HepG2 (cell line): ENCODE measurements around the gene RAB3A. TPM values are rescaled to one million over a fixed set of nuclear protein-coding genes. Genes with fewer than 3 reads are reported as not detected.
A peak's percentile ranks its signal among the peaks of the same experiment; 100 is the strongest.

ENCODE experiments used
- ATAC-seq: fragments of 200-7000 bp; cut with Tn5 transposase; 3 replicates; pipeline ENCODE4 v1.9.1; 2020; ENCODE audit warnings: mild to moderate bottlenecking, moderate library complexity
- BruUV-seq: library from RNA; stranded (reverse); fragments of 400-500 nt; replicated peaks from 2 replicates; lab custom pipeline; 2021; lab: Mats Ljungman, UMichigan
- CTCF ChIA-PET: fragments of 300-600 bp; formaldehyde crosslinking; extraction: SDS; loops from one replicate; lab custom pipeline; 2021; ENCODE audit warnings: low total read pairs, inconsistent platforms, low intra/inter-chr PET ratio; lab: Yijun Ruan, JAX
- POLR2A ChIA-PET: fragments of 350-600 bp; sonication (Branson Sonifier 250); formaldehyde crosslinking; loops from one replicate; lab custom pipeline; 2020; ENCODE audit warnings: antibody characterized with exemption, inconsistent platforms; lab: Yijun Ruan, JAX
- DNase-seq: peaks from one replicate; pipeline ENCODE4 v3.0.0-alpha.2; 2015; ENCODE audit warnings: low spot score
- FAIRE-seq: peaks from 3 replicates; lab custom pipeline; 2011; peaks lifted over from hg19 to GRCh38; lab: Jason Lieb, UNC
- H2AFZ ChIP-seq: one replicate; pipeline ENCODE4 v1.6.1; 2011; ENCODE audit warnings: low read length, inconsistent platforms
- H3K27ac ChIP-seq: fragments of 300-600 bp; 3 replicates; pipeline ENCODE4 v1.8.0; 2011; ENCODE audit warnings: mixed run types, mild to moderate bottlenecking, mixed read lengths, low read length, inconsistent platforms; ENCODE audit not compliant: insufficient read depth; ENCODE audit errors: extremely low read length
- H3K27me3 ChIP-seq, 2 experiments: fragments of 200-600 bp in 1 of 2; 2 replicates in 1 of 2; 3 replicates in 1 of 2; pipeline versions ENCODE4 v1.6.0 to v1.8.0; 2011; ENCODE audit warnings: low read length in 2 of 2, mild to moderate bottlenecking in 2 of 2, moderate library complexity in 2 of 2, inconsistent platforms in 1 of 2; ENCODE audit not compliant: insufficient read depth in 2 of 2, control insufficient read depth in 1 of 2
- H3K36me3 ChIP-seq, 2 experiments: fragments of 200-600 bp in 1 of 2; replicated peaks in 1 of 2; 2 replicates in 1 of 2; 3 replicates in 1 of 2; pipeline versions ENCODE4 v1.5.1 to v1.8.0; 2011; ENCODE audit warnings: low read length in 2 of 2, inconsistent platforms in 1 of 2; ENCODE audit not compliant: insufficient read depth in 2 of 2, control insufficient read depth in 1 of 2
- H3K4me1 ChIP-seq: 2 replicates; pipeline ENCODE4 v1.5.1; 2012; ENCODE audit warnings: low read length, inconsistent platforms; ENCODE audit not compliant: insufficient read depth
- H3K4me2 ChIP-seq: 2 replicates; pipeline ENCODE4 v1.6.0; 2011; ENCODE audit warnings: low read depth, low read length, inconsistent platforms
- H3K4me3 ChIP-seq, 3 experiments: fragments of 200-600 bp in 1 of 3; sonication (generic), shearing (Covaris generic) in 1 of 3; replicated peaks in 1 of 3; 2 replicates each; pipeline ENCODE4 v1.5.1; 2011 to 2016; ENCODE audit warnings: low read length in 3 of 3, inconsistent platforms in 2 of 3, low read depth in 2 of 3, mild to moderate bottlenecking in 2 of 3, control low read depth in 1 of 3, mixed read lengths in 1 of 3; ENCODE audit not compliant: insufficient read depth in 1 of 3
- H3K79me2 ChIP-seq: one replicate; pipeline ENCODE4 v1.6.1; 2011; ENCODE audit warnings: low read length, inconsistent platforms; ENCODE audit not compliant: insufficient read depth
- H3K9ac ChIP-seq: 2 replicates; pipeline ENCODE4 v1.6.0; 2011; ENCODE audit warnings: mild to moderate bottlenecking, low read depth, low read length, inconsistent platforms; ENCODE audit not compliant: insufficient read depth
- H3K9me3 ChIP-seq: 2 replicates; pipeline ENCODE4 v1.5.1; 2012; ENCODE audit warnings: mild to moderate bottlenecking, low read length
- H4K20me1 ChIP-seq: 2 replicates; pipeline ENCODE4 v1.6.0; 2011; ENCODE audit warnings: inconsistent platforms, mild to moderate bottlenecking, low read length, moderate library complexity; ENCODE audit not compliant: insufficient read depth
- HINFP ChIP-seq: sonication (generic); formaldehyde crosslinking; IDR thresholded peaks from 2 replicates; pipeline ENCODE4 v1.4.0; 2020; ENCODE audit warnings: low read depth, mild to moderate bottlenecking, missing genetic modification reagents
- PHF8 ChIP-seq: sonication (generic); formaldehyde crosslinking; IDR thresholded peaks from 2 replicates; pipeline ENCODE4 v1.5.0; 2020; ENCODE audit warnings: missing genetic modification reagents
- PLSCR1 ChIP-seq: sonication (generic); formaldehyde crosslinking; IDR thresholded peaks from 2 replicates; pipeline ENCODE4 v1.5.0; 2020; ENCODE audit warnings: missing genetic modification reagents, mild to moderate bottlenecking, borderline replicate concordance
- U2AF1 ChIP-seq: fragments of 200-400 bp; formaldehyde crosslinking; optimal IDR thresholded peaks from 2 replicates; pipeline ENCODE3; 2017; ENCODE audit warnings: mild to moderate bottlenecking, low read depth, low read length
- ZNF552 ChIP-seq: sonication (generic); formaldehyde crosslinking; IDR thresholded peaks from 2 replicates; pipeline ENCODE4 v1.9.0; 2022; ENCODE audit warnings: missing genetic modification reagents, mild to moderate bottlenecking, borderline replicate concordance
- ZNF749 ChIP-seq: sonication (generic); formaldehyde crosslinking; IDR thresholded peaks from 2 replicates; pipeline ENCODE4 v1.8.0; 2022; ENCODE audit warnings: mild to moderate bottlenecking, missing genetic modification reagents, moderate library complexity, borderline replicate concordance
- WGBS: methylation state at CpG from one replicate; pipeline ENCODE4 v1.1.6; 2017; ENCODE audit warnings: low lambda C conversion rate; 5-methylcytosine and 5-hydroxymethylcytosine counted together
- in situ Hi-C: cut with HindIII; loops from 2 replicates; pipeline ENCODE4 v1.10.0; 2017; ENCODE audit warnings: low pct_unique_long_range_greater_than_20kb; ENCODE audit not compliant: extremely low pct_ligation_motif_present
- intact Hi-C: fragments of 100-400 bp; cut with micrococcal nuclease; formaldehyde crosslinking; loops from one replicate; pipeline ENCODE4 v1.10.0; 2022; ENCODE audit not compliant: unreplicated experiment
- polyA plus RNA-seq, 8 experiments: library from polyadenylated mRNA; depleted of rRNA in 3 of 8; stranded (reverse) in 7 of 8; unstranded in 1 of 8; fragments of >200 nt; fragmentation: Illumina TruSeq in 4 of 8; extraction: Trizol in 4 of 8; gene quantifications; 2 replicates each; pipeline versions ENCODE4 v1.2.1 to v1.2.3, GENCODE V29; 2011 to 2016; ENCODE audit warnings: low read depth in 4 of 8, missing spikeins in 1 of 8, mixed read lengths in 1 of 8; ENCODE audit not compliant: insufficient read depth in 1 of 8
- total RNA-seq, 5 experiments: library from RNA; depleted of rRNA; stranded (reverse); fragments of >200 nt; fragmentation: Illumina TruSeq; extraction: Trizol; gene quantifications; 2 replicates each; pipeline ENCODE4 v1.2.3, GENCODE V29; 2016; ENCODE audit warnings: low read depth in 1 of 5

Gene RAB3A
- total and polyA plus RNA-seq, 2 of the 13 experiments (the other 11 are each of a cell fraction or from before 2014, with no cell fraction given): 0.58 to 0.98 TPM

GRCh38 chr19:18202397-18202777, 1.5 kb downstream of the RAB3A start:
- TF ChIP-seq ZNF552: no peak
- no peak for TF ChIP-seq HINFP
- TF ChIP-seq U2AF1: no peak
- TF ChIP-seq ZNF749 (CRISPR knock-in tag): no peak
- TF ChIP-seq PLSCR1: no peak
- TF ChIP-seq PHF8: no peak
- in situ Hi-C loops: loop anchor here (10.0 kb wide), 1 partner anchor 212 kb away; the partner anchor contains the start of gene SSBP4

More at GRCh38 chr19:18202397-18202777, 1.5 kb downstream of the RAB3A start:
- Histone ChIP-seq H3K27ac (no peak overlapping the region), H4K20me1 (no peaks in the 10 kb centered on the region), H3K27me3 (no peaks in the 10 kb centered on the region), H2AFZ (no peak overlapping the region), H3K9ac (no peak overlapping the region), H3K9me3 (no peaks in the 10 kb centered on the region), H3K4me1 (peaks cover 13% of the 10 kb centered on the region), H3K79me2 (no peaks in the 10 kb centered on the region), H3K36me3 (peaks cover 6 to 12% of the 10 kb centered on the region in 2 experiments; a peak in 3 of 5 replicates), H3K4me2 (peak overlapping the region; percentile 98; the same call in 1 of the 2 replicates), H3K4me3 (no peak overlapping the region)
- intact Hi-C loops: loop anchor here (5.0 kb wide), 1 partner anchor 120 kb away; the partner anchor contains the start of gene LSM4
- ChIA-PET CTCF (no interaction called here), POLR2A (interaction anchor here (1.4 kb wide), 1 partner anchor 10 kb away, joined by 7 read pairs; the partner anchor contains the start of gene MPV17L2)
- BruUV-seq: no TSS peak
- 96% methylated on average over 24 of the region's 24 CpGs for WGBS
- FAIRE-seq (no peak), DNase-seq (no peak), ATAC-seq (no peak)
